GM15510 (cell line): Measurements from ENCODE around the gene SFMBT2.

ENCODE experiments used
- POLR2A ChIP-seq: IDR thresholded peaks from 3 replicates; pipeline ENCODE4 v1.6.1; 2011; ENCODE audit warnings: borderline replicate concordance; ENCODE audit not compliant: insufficient read length; ENCODE audit errors: extremely low read depth

Gene SFMBT2

GRCh38 chr10:7235376-7235775, 175.5 kb downstream of the SFMBT2 start:
- TF ChIP-seq POLR2A: no peak

GRCh38 chr10:7234109-7234508, 176.7 kb downstream of the SFMBT2 start:
- TF ChIP-seq POLR2A: no peak

- TF ChIP-seq POLR2A: no peak
Measured at GRCh38 chr10:7233259-7233991, 177.4 kb downstream of the SFMBT2 start.

GRCh38 chr10:7231509-7232414, 179.1 kb downstream of the SFMBT2 start:
- no peak for TF ChIP-seq POLR2A

- TF ChIP-seq POLR2A: no peak
Measured at GRCh38 chr10:7230951-7231350, 179.9 kb downstream of the SFMBT2 start.

- no peak for TF ChIP-seq POLR2A
Measured at GRCh38 chr10:7230036-7230435, 180.8 kb downstream of the SFMBT2 start.

GRCh38 chr10:7225133-7225532, 185.7 kb downstream of the SFMBT2 start:
- TF ChIP-seq POLR2A: no peak

GRCh38 chr10:7218968-7219367, 191.9 kb downstream of the SFMBT2 start:
- no peak for TF ChIP-seq POLR2A

GRCh38 chr10:7211857-7212577, 198.8 kb downstream of the SFMBT2 start:
- no peak for TF ChIP-seq POLR2A

GRCh38 chr10:7210516-7210915, 200.3 kb downstream of the SFMBT2 start:
- no peak for TF ChIP-seq POLR2A

GRCh38 chr10:7209458-7209857, 201.4 kb downstream of the SFMBT2 start:
- TF ChIP-seq POLR2A: no peak

GRCh38 chr10:7206412-7207100, 204.3 kb downstream of the SFMBT2 start:
- no peak for TF ChIP-seq POLR2A

- TF ChIP-seq POLR2A: no peak
Measured at GRCh38 chr10:7205656-7206055, 205.2 kb downstream of the SFMBT2 start.

- TF ChIP-seq POLR2A: no peak
Measured at GRCh38 chr10:7202793-7203355, 208.0 kb downstream of the SFMBT2 start.
